Measurements from ENCODE around the gene OTC.

Gene OTC

DNA sequence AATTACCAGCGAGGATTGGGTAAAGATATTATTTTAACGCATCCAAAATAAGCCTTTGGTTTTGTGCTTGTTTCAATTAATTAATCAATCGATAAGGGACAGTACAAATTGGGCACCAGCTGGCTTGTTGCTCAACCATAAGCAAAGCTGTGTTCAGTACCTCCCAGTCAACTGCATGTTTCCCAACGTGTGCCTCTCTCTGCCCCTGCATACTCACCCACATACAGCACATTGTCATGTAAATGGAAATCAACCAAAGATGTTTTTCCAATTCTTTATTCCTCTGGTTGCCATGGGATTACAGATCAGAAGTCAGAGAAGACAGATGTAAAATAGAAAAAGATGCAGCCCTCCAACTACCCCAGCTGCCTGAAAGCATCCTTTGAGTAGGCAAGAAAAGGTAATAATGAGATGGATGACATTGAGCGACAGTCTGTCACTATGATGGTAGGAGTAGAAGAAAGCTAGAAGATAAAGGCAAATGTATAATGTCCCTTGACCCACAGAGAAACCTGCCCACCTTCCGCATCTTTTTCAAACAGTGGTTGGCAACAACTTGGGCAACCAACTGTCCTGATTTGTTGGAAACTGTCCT is 116.3 kb downstream of the OTC start:
- no peak for DNase-seq

Data from NCI-H1092 treated with DMSO at 0.1 percent for 48 hours (cell line).